Measurements from ENCODE around the gene MRPL12. TPM values are rescaled to one million over a fixed set of nuclear protein-coding genes. Genes with fewer than 3 reads are reported as not detected.

The MRPL12 gene
- total and polyA plus RNA-seq, 9 of the 15 experiments (the other 6 are each of a cell fraction or from before 2014, with no cell fraction given): 0.94 to 338 (median 100) TPM

DNA sequence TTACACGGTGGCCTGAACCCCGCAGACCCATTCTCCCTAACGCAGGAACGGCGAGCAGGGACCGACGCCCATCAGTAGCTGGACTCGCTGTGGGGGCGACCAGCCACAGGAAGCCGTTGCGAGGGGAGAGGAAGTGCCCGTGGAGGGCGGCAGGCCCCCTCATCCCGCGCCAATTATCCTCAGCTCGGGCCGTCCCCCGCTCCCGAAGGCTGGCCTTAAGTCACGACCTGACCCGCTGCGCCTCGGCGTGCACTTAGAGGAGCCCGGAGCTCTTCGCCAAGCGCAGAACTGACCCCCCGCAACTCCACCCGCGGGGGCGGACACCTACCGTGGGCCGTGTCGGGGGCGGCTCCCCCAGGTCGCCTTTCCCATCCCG, 20.0 kb upstream of the MRPL12 start:
- H3K4me2 ChIP-seq (ENCODE audit: insufficient read depth, low read length): peak overlapping the region; percentile 90
- peaks cover 55% of the 10 kb centered on the region for H3K79me2 ChIP-seq (ENCODE audit: control insufficient read depth, insufficient read depth, low read length)
- no peak for FAIRE-seq
- in situ Hi-C loops (cut with MboI): no loop called here
- ATAC-seq: peak; percentile 43
- H3K27ac ChIP-seq (ENCODE audit: extremely low read depth, low read depth, low read length): peak overlapping the region; percentile 78
- peaks cover 12% of the 10 kb centered on the region; the same call in 1 of the 2 replicates for H4K20me1 ChIP-seq (replicated peaks; ENCODE audit: control insufficient read depth, insufficient read depth, low read length)
- H3K36me3 ChIP-seq (ENCODE audit: control insufficient read depth, insufficient read depth, low read length): peaks cover 46% of the 10 kb centered on the region; the same call in 2 of the 3 replicates
- ChIA-PET CTCF (ENCODE audit: low intra/inter-chr PET ratio) (interaction anchor here (0.6 kb wide), 2 partner anchors 32 to 114 kb away, joined by 3 read pairs; no protein-coding TSS in a partner anchor), POLR2A (interaction anchor here (0.6 to 3.5 kb wide), 23 partner anchors 8 to 243 kb away, joined by 3 to 39 read pairs (median 4); partner anchors contain the start of genes CCDC137, MRPL12 and OXLD1)
- H2AFZ ChIP-seq (ENCODE audit: low read depth, low read length): peak overlapping the region; percentile 78
- peaks cover 6% of the 10 kb centered on the region for H3K9me1 ChIP-seq (ENCODE audit: control insufficient read depth, insufficient read depth, low read length)
- H3K4me3 ChIP-seq: peak overlapping the region; percentile 96
- H3K9ac ChIP-seq (ENCODE audit: insufficient read depth in 1 of 2, low read depth in 2 of 2, low read length in 2 of 2): peak overlapping the region; percentile 96 to 99
- no peak for DNase-seq (ENCODE audit: extremely low read depth in 1 of 4, low spot score in 3 of 4)
- under 1% methylated on average over 28 of the region's 37 CpGs for WGBS (ENCODE audit: insufficient coverage, low coverage, missing lambda C conversion rate)
- H3K27me3 ChIP-seq (ENCODE audit: control insufficient read depth in 2 of 2, insufficient read depth in 2 of 2, low read length in 2 of 2): no peaks in the 10 kb centered on the region
- H3K9me3 ChIP-seq (replicated peaks; ENCODE audit: control insufficient read depth, insufficient read depth, low read depth, low read length): no peaks in the 10 kb centered on the region
- intact Hi-C loops (cut with micrococcal nuclease): no loop called here
- no TSS peak for BruUV-seq (replicated peaks)
- peaks cover 13 to 58% of the 10 kb centered on the region in 2 experiments for H3K4me1 ChIP-seq (replicated peaks in 1 of 2; ENCODE audit: control insufficient read depth in 2 of 2, insufficient read depth in 2 of 2, low read length in 2 of 2)
- TF ChIP-seq ZNF184 (CRISPR knock-in tag; IDR thresholded peaks at IDR 0.05) (no peak), CBX8 (IDR thresholded peaks at IDR 0.05; ENCODE audit: borderline replicate concordance, extremely low read depth, low read depth, low read length, poor library complexity, severe bottlenecking) (no peak), NCOR1 (IDR thresholded peaks at IDR 0.05) (no peak), KLF1 (tag; IDR thresholded peaks at IDR 0.05) (no peak), MTA2 (IDR thresholded peaks at IDR 0.05; ENCODE audit: low read depth) (no peak), FOXA3 (CRISPR knock-in tag; conservative IDR thresholded peaks at IDR 0.05 in 1 of 2, IDR thresholded peaks at IDR 0.05 in 1 of 2) (no peak), CHD4 (IDR thresholded peaks at IDR 0.05; ENCODE audit: insufficient read depth, insufficient replicate concordance, low read depth, low read length, poor library complexity, severe bottlenecking) (no peak), ZNF232 (CRISPR knock-in tag; IDR thresholded peaks at IDR 0.05) (0 out of 2 replicates have a peak, but pooled peaks have one; percentile 70), NR2F6 (CRISPR knock-in tag; IDR thresholded peaks at IDR 0.05) (no peak), SMARCA5 (IDR thresholded peaks at IDR 0.05) (no peak), CHD1 (IDR thresholded peaks at IDR 0.05; ENCODE audit: low read length) (peak; percentile 33), PHB (CRISPR knock-in tag; IDR thresholded peaks at IDR 0.05) (no peak), PHB2 (IDR thresholded peaks at IDR 0.05; ENCODE audit: low read depth) (no peak), ZNF408 (CRISPR knock-in tag; IDR thresholded peaks at IDR 0.05; ENCODE audit: low read depth) (no peak)
- TF ChIP-seq, protein P1, sequence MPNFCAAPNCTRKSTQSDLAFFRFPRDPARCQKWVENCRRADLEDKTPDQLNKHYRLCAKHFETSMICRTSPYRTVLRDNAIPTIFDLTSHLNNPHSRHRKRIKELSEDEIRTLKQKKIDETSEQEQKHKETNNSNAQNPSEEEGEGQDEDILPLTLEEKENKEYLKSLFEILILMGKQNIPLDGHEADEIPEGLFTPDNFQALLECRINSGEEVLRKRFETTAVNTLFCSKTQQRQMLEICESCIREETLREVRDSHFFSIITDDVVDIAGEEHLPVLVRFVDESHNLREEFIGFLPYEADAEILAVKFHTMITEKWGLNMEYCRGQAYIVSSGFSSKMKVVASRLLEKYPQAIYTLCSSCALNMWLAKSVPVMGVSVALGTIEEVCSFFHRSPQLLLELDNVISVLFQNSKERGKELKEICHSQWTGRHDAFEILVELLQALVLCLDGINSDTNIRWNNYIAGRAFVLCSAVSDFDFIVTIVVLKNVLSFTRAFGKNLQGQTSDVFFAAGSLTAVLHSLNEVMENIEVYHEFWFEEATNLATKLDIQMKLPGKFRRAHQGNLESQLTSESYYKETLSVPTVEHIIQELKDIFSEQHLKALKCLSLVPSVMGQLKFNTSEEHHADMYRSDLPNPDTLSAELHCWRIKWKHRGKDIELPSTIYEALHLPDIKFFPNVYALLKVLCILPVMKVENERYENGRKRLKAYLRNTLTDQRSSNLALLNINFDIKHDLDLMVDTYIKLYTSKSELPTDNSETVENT (CRISPR knock-in tag; IDR thresholded peaks at IDR 0.05): peak; percentile 72; the same call in 1 of the 2 replicates
- TF ChIP-seq, protein P2, sequence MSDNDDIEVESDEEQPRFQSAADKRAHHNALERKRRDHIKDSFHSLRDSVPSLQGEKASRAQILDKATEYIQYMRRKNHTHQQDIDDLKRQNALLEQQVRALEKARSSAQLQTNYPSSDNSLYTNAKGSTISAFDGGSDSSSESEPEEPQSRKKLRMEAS (CRISPR knock-in tag; IDR thresholded peaks at IDR 0.05): no peak
- TF ChIP-seq, protein P3, sequence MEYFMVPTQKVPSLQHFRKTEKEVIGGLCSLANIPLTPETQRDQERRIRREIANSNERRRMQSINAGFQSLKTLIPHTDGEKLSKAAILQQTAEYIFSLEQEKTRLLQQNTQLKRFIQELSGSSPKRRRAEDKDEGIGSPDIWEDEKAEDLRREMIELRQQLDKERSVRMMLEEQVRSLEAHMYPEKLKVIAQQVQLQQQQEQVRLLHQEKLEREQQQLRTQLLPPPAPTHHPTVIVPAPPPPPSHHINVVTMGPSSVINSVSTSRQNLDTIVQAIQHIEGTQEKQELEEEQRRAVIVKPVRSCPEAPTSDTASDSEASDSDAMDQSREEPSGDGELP (CRISPR knock-in tag; IDR thresholded peaks at IDR 0.05; ENCODE audit: borderline replicate concordance): no peak
- TF ChIP-seq, protein P4, sequence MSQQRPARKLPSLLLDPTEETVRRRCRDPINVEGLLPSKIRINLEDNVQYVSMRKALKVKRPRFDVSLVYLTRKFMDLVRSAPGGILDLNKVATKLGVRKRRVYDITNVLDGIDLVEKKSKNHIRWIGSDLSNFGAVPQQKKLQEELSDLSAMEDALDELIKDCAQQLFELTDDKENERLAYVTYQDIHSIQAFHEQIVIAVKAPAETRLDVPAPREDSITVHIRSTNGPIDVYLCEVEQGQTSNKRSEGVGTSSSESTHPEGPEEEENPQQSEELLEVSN (IDR thresholded peaks at IDR 0.05; ENCODE audit: borderline replicate concordance in 1 of 2, extremely low read depth in 1 of 2, insufficient read depth in 1 of 2, insufficient read length in 1 of 2, low read depth in 1 of 2, low read length in 1 of 2, poor library complexity in 1 of 2, severe bottlenecking in 1 of 2): no peak
